B cell (primary cell): ENCODE results near the gene PRM2. TPM values are rescaled to one million over a fixed set of nuclear protein-coding genes. Genes with fewer than 3 reads are reported as not detected.

ENCODE experiments used
- ATAC-seq: fragments of 200-7000 bp; cut with Tn5 transposase; one replicate; pipeline ENCODE4 v1.10.0; 2021; ENCODE audit warnings: low read depth, mild to moderate bottlenecking, moderate number of reproducible peaks, moderate library complexity
- CTCF ChIA-PET: fragments of 350-600 bp; sonication (Branson Sonifier 250); formaldehyde crosslinking; loops from one replicate; lab custom pipeline; 2021; ENCODE audit warnings: antibody characterized with exemption, inconsistent platforms; lab: Charles Lee
- POLR2A ChIA-PET: fragments of 350-600 bp; sonication (Branson Sonifier 250); formaldehyde crosslinking; loops from one replicate; lab custom pipeline; 2021; ENCODE audit warnings: antibody characterized with exemption; lab: Charles Lee
- DNase-seq: peaks from one replicate; pipeline ENCODE4 v3.0.0; 2013
- H2AFZ ChIP-seq: 2 replicates; pipeline ENCODE4 v1.6.1; 2012; ENCODE audit warnings: mild to moderate bottlenecking, low read depth, low read length; ENCODE audit not compliant: insufficient read depth, poor library complexity, severe bottlenecking
- H3K27ac ChIP-seq, 2 donors: 1 replicate in 1 of 2; 2 replicates in 1 of 2; pipeline ENCODE4 v1.5.1; 2012 to 2013; ENCODE audit warnings: low read length in 2 of 2, mild to moderate bottlenecking in 2 of 2, moderate library complexity in 1 of 2
- H3K27me3 ChIP-seq, 4 experiments: fragments of 200-600 bp in 1 of 4; sonication (generic) in 1 of 4; replicated peaks in 1 of 4; 1 replicate in 2 of 4; 2 replicates in 2 of 4; pipeline versions ENCODE4 v1.6.1 to v1.7.0; 2013 to 2016; ENCODE audit warnings: low read length in 3 of 4, mild to moderate bottlenecking in 2 of 4, mixed read lengths in 1 of 4, moderate library complexity in 1 of 4; ENCODE audit not compliant: insufficient read depth in 4 of 4, control insufficient read depth in 3 of 4; ENCODE audit errors: control extremely low read depth in 1 of 4
- H3K36me3 ChIP-seq, 2 experiments: replicated peaks in 1 of 2; 1 replicate in 1 of 2; 2 replicates in 1 of 2; pipeline versions ENCODE4 v1.6.1 to v1.7.1; 2013; ENCODE audit warnings: low read length in 1 of 2; ENCODE audit not compliant: insufficient read depth in 2 of 2, control insufficient read depth in 1 of 2; ENCODE audit errors: control extremely low read depth in 1 of 2, extremely low read depth in 1 of 2
- H3K4me1 ChIP-seq, 2 donors: fragments of 200-600 bp in 1 of 2; sonication (generic) in 1 of 2; 1 replicate in 1 of 2; 2 replicates in 1 of 2; pipeline versions ENCODE4 v1.5.1 to v1.6.1; 2013 to 2017; ENCODE audit warnings: low read length in 2 of 2; ENCODE audit not compliant: control insufficient read depth in 2 of 2, insufficient read depth in 2 of 2
- H3K4me2 ChIP-seq: replicated peaks from 2 replicates; pipeline ENCODE3; 2012; ENCODE audit warnings: mild to moderate bottlenecking, low read depth, low read length; ENCODE audit not compliant: poor library complexity, severe bottlenecking
- H3K4me3 ChIP-seq, 5 experiments: fragments of 200-600 bp in 1 of 5; sonication (generic) in 1 of 5; 1 replicate in 3 of 5; 2 replicates in 2 of 5; pipeline versions ENCODE4 v1.5.1 to v1.7.0; 2011 to 2016; ENCODE audit warnings: low read length in 4 of 5, mild to moderate bottlenecking in 4 of 5, low read depth in 2 of 5, control low read depth in 1 of 5, moderate library complexity in 1 of 5; ENCODE audit not compliant: insufficient read depth in 1 of 5; ENCODE audit errors: control extremely low read depth in 1 of 5, extremely low read depth in 1 of 5
- H3K79me2 ChIP-seq: fragments of 200-600 bp; sonication (generic); one replicate; pipeline ENCODE4 v1.6.0; 2016; ENCODE audit warnings: low read length; ENCODE audit not compliant: control insufficient read depth, insufficient read depth
- H3K9ac ChIP-seq: fragments of 200-600 bp; sonication (generic); 2 replicates; pipeline ENCODE4 v1.6.1; 2017; ENCODE audit warnings: mild to moderate bottlenecking, low read length, moderate library complexity
- H3K9me3 ChIP-seq, 3 donors: one replicate each; pipeline versions ENCODE4 v1.6.1 to v1.7.1; 2013; ENCODE audit warnings: low read length in 2 of 3; ENCODE audit not compliant: control insufficient read depth in 2 of 3, insufficient read depth in 1 of 3; ENCODE audit errors: control extremely low read depth in 1 of 3
- H4K20me1 ChIP-seq: 2 replicates; pipeline ENCODE4 v1.6.0; 2012; ENCODE audit warnings: mild to moderate bottlenecking, low read length; ENCODE audit not compliant: insufficient read depth, control insufficient read depth, poor library complexity, severe bottlenecking
- H3K27ac Mint-ChIP-seq: one replicate; pipeline ENCODE4 v1.8.0; 2021; ENCODE audit warnings: mixed read lengths
- H3K27me3 Mint-ChIP-seq: one replicate; pipeline ENCODE4 v1.8.0; 2021; ENCODE audit warnings: mixed read lengths
- H3K4me1 Mint-ChIP-seq: one replicate; pipeline ENCODE4 v1.8.0; 2021; ENCODE audit warnings: mixed read lengths
- H3K4me3 Mint-ChIP-seq: one replicate; pipeline ENCODE4 v1.8.0; 2021; ENCODE audit warnings: mixed read lengths
- H3K9me3 Mint-ChIP-seq: one replicate; pipeline ENCODE4 v1.8.0; 2022; ENCODE audit warnings: mixed read lengths; ENCODE audit not compliant: insufficient read depth
- EZH2 ChIP-seq: IDR thresholded peaks from 2 replicates; pipeline ENCODE4 v1.6.1; 2012; ENCODE audit warnings: borderline replicate concordance, low read depth, mild to moderate bottlenecking, moderate library complexity, low read length; ENCODE audit not compliant: insufficient read depth, poor library complexity, severe bottlenecking
- WGBS: methylation state at CpG from one replicate; pipeline ENCODE4 v1.1.5; 2013; ENCODE audit warnings: missing lambda C conversion rate; ENCODE audit not compliant: insufficient coverage; 5-methylcytosine and 5-hydroxymethylcytosine counted together
- intact Hi-C: fragments of 100-400 bp; cut with micrococcal nuclease; formaldehyde crosslinking; loops from one replicate; pipeline ENCODE4 v1.10.0; 2022
- polyA plus RNA-seq: library from polyadenylated mRNA; depleted of rRNA; stranded (reverse); fragments of >200 nt; gene quantifications from 2 replicates; pipeline ENCODE4 v1.2.3, GENCODE V29; 2012
- total RNA-seq, 2 donors: library from RNA; stranded (reverse); fragments of 120-200 nt in 1 of 2; gene quantifications; 1 replicate in 1 of 2; 2 replicates in 1 of 2; pipeline versions ENCODE4 v1.2.3 to v1.2.4, GENCODE V29; 2013 to 2022
- TF ChIP-seq, protein P1 (sequence below): fragments of 200-600 bp; IDR thresholded peaks from one replicate; pipeline ENCODE4 v1.8.0; 2022; ENCODE audit warnings: antibody characterized with exemption, mild to moderate bottlenecking

Gene PRM2
- total and polyA plus RNA-seq, 2 donors (not counting 1 experiment from before 2014, with no cell fraction given) = not detected

DNA sequence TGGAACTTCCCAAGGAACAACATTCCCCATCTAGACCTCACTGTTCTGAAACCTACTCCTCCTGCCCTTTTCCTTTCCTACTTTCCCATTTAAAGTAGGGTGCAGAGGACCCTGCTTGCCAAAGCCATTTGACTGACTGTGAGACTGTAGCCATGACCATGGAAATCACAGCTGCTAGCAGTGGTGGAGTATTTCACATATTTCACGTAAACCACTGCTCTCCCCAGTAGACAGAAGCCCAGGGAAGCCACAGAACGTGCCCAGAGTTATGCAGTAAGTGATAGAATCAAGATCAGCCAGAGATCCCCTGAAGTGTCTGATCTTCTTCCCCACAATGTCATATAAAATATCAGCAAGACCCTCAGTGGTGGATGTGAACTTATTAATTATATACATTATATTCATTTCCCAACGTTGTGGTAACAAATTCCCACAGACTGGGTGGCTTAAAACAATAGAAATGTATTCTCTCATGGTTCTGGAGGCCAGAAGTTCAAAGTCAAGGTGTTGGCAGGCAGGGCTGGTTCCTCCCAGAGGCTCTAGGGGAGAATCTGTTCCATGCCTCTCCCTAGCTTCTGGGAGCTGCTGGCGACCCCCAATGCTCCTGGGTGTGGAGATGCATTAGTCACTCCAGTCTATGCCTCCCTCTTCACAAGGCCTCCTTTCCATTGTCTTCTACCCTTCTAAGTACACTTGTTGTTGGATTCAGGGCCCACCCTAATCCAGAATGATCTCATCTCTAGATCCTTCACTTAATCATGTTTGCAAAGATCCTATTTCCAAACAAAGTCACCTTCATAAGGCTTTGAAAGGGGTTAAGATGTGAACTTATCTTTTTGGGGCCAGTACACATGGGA is 25.6 kb upstream of the PRM2 start:
- no CpG with 5 or more reads among the region's 4 CpGs for WGBS
- TF ChIP-seq, protein P1, sequence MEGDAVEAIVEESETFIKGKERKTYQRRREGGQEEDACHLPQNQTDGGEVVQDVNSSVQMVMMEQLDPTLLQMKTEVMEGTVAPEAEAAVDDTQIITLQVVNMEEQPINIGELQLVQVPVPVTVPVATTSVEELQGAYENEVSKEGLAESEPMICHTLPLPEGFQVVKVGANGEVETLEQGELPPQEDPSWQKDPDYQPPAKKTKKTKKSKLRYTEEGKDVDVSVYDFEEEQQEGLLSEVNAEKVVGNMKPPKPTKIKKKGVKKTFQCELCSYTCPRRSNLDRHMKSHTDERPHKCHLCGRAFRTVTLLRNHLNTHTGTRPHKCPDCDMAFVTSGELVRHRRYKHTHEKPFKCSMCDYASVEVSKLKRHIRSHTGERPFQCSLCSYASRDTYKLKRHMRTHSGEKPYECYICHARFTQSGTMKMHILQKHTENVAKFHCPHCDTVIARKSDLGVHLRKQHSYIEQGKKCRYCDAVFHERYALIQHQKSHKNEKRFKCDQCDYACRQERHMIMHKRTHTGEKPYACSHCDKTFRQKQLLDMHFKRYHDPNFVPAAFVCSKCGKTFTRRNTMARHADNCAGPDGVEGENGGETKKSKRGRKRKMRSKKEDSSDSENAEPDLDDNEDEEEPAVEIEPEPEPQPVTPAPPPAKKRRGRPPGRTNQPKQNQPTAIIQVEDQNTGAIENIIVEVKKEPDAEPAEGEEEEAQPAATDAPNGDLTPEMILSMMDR = no peak
- TF ChIP-seq EZH2 = no peak
- Mint-ChIP-seq H3K4me1 (peaks cover 59% of the 10 kb centered on the region), H3K27me3 (no peaks in the 10 kb centered on the region), H3K27ac (peak overlapping the region; percentile 76), H3K9me3 (no peaks in the 10 kb centered on the region), H3K4me3 (no peak overlapping the region)
- CTCF ChIA-PET = interaction anchor here (0.6 to 1.8 kb wide), 5 partner anchors 27 to 78 kb away, joined by 3 to 6 read pairs (median 5); partner anchors contain the start of gene SOCS1
- Histone ChIP-seq H4K20me1 (no peaks in the 10 kb centered on the region), H3K79me2 (no peaks in the 10 kb centered on the region), H3K4me1 (peaks cover 45 to 55% of the 10 kb centered on the region in 2 donors), H3K4me2 (no peak overlapping the region), H3K27ac (no peak overlapping the region), H3K9ac (no peak overlapping the region), H3K27me3 (no peaks in the 10 kb centered on the region), H3K9me3 (no peaks in the 10 kb centered on the region), H2AFZ (no peak overlapping the region), H3K36me3 (no peaks in the 10 kb centered on the region), H3K4me3 (no peak overlapping the region)
- DNase-seq (no peak), ATAC-seq (no peak)
- intact Hi-C loops = no loop called here
- POLR2A ChIA-PET = interaction anchor here (0.6 to 0.7 kb wide), 3 partner anchors 8 to 1399 kb away, joined by 3 to 6 read pairs (median 3); no protein-coding TSS in a partner anchor

DNA sequence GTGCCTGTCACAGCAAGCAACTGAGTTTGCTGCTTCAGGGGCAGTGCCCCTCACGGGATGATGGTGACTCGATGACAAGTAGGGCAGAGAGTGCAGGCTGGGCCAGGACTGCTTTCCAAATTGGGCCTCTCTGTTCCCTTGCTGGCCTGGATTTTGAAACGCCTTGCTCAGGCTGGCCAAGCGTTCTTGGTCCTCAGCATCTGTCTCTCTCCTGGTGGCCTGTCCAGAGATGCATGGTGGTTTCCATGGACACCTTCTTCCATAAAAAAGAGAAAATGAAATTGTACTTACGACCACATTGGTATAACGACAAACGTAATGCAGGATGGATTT is 24.2 kb upstream of the PRM2 start:
- POLR2A ChIA-PET = interaction anchor here (4.1 to 4.5 kb wide), 2 partner anchors 9 to 45 kb away, joined by 67 to 118 read pairs; partner anchors contain the start of gene SOCS1
- ATAC-seq = no peak

More for the DNA sequence above, 24.2 kb upstream of the PRM2 start:
- H3K4me3 Mint-ChIP-seq = no peak overlapping the region
- Histone ChIP-seq H3K4me2 (peak overlapping the region; percentile 17), H3K9ac (no peak overlapping the region), H3K36me3 (no peaks in the 10 kb centered on the region), H3K79me2 (no peaks in the 10 kb centered on the region), H2AFZ (no peak overlapping the region), H3K4me1 (peaks cover 50 to 55% of the 10 kb centered on the region in 2 donors), H4K20me1 (no peaks in the 10 kb centered on the region), H3K4me3 (no peak overlapping the region), H3K9me3 (no peaks in the 10 kb centered on the region), H3K27me3 (no peaks in the 10 kb centered on the region), H3K27ac (no peak overlapping the region)
- peak overlapping the region; percentile 81 for H3K27ac Mint-ChIP-seq
- H3K4me1 Mint-ChIP-seq = peaks cover 58% of the 10 kb centered on the region
- CTCF ChIA-PET = interaction anchor here (1.0 to 4.3 kb wide), 4 partner anchors 10 to 351 kb away, joined by 3 to 136 read pairs (median 125); partner anchors contain the start of gene SOCS1
- no peaks in the 10 kb centered on the region for H3K27me3 Mint-ChIP-seq
- intact Hi-C loops = no loop called here
- H3K9me3 Mint-ChIP-seq = no peaks in the 10 kb centered on the region
- no peak for DNase-seq
- TF ChIP-seq EZH2 = no peak
- TF ChIP-seq, protein P1 = no peak
- 88% methylated on average over 3 of the region's 7 CpGs for WGBS
